ENCODE data around the gene TSTD2. TPM values are rescaled to one million over a fixed set of nuclear protein-coding genes. Genes with fewer than 3 reads are reported as not detected.
A peak's percentile ranks its signal among the peaks of the same experiment; 100 is the strongest.

The TSTD2 gene
- total RNA-seq, 1 experiment from 2014 or later: 42.7 TPM

DNA sequence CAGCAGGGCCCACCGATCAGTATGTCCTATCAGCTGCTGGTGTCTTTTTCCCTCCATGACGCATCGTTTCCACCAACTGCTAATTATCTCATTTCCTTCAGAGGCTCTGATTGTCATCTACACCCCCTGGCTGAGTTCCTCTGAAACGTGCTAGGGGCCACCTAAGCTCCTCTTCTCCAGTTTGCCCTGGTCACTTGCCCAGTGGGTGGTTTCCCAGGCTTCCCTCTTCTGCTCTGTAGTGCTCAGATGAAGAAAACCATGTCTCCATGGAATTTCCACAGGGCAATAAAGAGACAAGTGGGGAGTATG lies 65.3 kb downstream of the TSTD2 start:
- Histone ChIP-seq H3K36me3 (no peaks in the 10 kb centered on the region), H3K27ac (no peak overlapping the region), H3K4me3 (no peak overlapping the region), H3K27me3 (no peaks in the 10 kb centered on the region), H3K9me3 (replicated peaks) (no peaks in the 10 kb centered on the region), H3K4me1 (peaks cover 6% of the 10 kb centered on the region; the same call in 1 of the 2 replicates)
- peak in 1 of 2 experiments; percentile 12 for DNase-seq

- DNase-seq: no peak
- no peak overlapping the region for H3K27ac ChIP-seq
- no peak overlapping the region for H3K4me3 ChIP-seq
- no peaks in the 10 kb centered on the region for H3K36me3 ChIP-seq
- H3K27me3 ChIP-seq: no peaks in the 10 kb centered on the region
- peaks cover 6% of the 10 kb centered on the region; the same call in 1 of the 2 replicates for H3K4me1 ChIP-seq
- H3K9me3 ChIP-seq (replicated peaks): no peaks in the 10 kb centered on the region
Observed at GRCh38 chr9:97567182-97567893, 65.8 kb downstream of the TSTD2 start.

GRCh38 chr9:97565262-97565661 lies 67.9 kb downstream of the TSTD2 start:
- H3K27ac ChIP-seq: no peak overlapping the region
- DNase-seq: no peak
- no peaks in the 10 kb centered on the region for H3K36me3 ChIP-seq
- no peaks in the 10 kb centered on the region for H3K9me3 ChIP-seq (replicated peaks)
- no peak overlapping the region for H3K4me3 ChIP-seq
- H3K27me3 ChIP-seq: no peaks in the 10 kb centered on the region
- H3K4me1 ChIP-seq: peaks cover 6% of the 10 kb centered on the region; the same call in 1 of the 2 replicates

GRCh38 chr9:97564291-97565175 lies 68.6 kb downstream of the TSTD2 start:
- Histone ChIP-seq H3K4me1 (peaks cover 6% of the 10 kb centered on the region; the same call in 1 of the 2 replicates), H3K36me3 (no peaks in the 10 kb centered on the region), H3K27ac (no peak overlapping the region), H3K4me3 (no peak overlapping the region), H3K9me3 (replicated peaks) (no peaks in the 10 kb centered on the region), H3K27me3 (no peaks in the 10 kb centered on the region)
- DNase-seq: peak; percentile 15 to 39

GRCh38 chr9:97563458-97564135 lies 69.6 kb downstream of the TSTD2 start:
- Histone ChIP-seq H3K4me3 (no peak overlapping the region), H3K36me3 (no peaks in the 10 kb centered on the region), H3K4me1 (peaks cover 6% of the 10 kb centered on the region; the same call in 1 of the 2 replicates), H3K27me3 (no peaks in the 10 kb centered on the region), H3K9me3 (replicated peaks) (no peaks in the 10 kb centered on the region), H3K27ac (no peak overlapping the region)
- DNase-seq: no peak

DNA sequence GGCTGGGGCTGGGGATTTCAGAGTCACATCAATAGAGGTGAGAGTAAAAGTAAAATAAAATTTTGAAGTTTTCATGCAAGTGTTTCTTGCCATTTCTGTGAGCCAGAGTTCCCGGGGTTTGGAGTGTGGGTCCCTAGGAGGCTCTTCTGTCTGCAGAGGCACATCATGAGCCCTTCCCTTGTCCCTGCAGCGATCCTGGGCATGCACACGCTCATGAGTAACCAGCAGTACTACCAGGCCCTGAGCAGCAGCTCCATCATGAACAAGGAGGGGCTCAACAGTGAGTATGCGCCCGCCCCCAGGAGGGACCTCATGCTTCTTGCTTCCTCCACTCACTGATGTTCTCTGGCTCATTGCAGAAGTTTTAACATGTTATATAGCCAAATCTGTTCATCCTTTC lies 70.6 kb downstream of the TSTD2 start:
- H3K9me3 ChIP-seq (replicated peaks): no peaks in the 10 kb centered on the region
- H3K27ac ChIP-seq: no peak overlapping the region
- H3K4me3 ChIP-seq: no peak overlapping the region
- H3K27me3 ChIP-seq: no peaks in the 10 kb centered on the region
- DNase-seq: no peak
- no peaks in the 10 kb centered on the region for H3K36me3 ChIP-seq
- peaks cover 6% of the 10 kb centered on the region; the same call in 1 of the 2 replicates for H3K4me1 ChIP-seq

DNA sequence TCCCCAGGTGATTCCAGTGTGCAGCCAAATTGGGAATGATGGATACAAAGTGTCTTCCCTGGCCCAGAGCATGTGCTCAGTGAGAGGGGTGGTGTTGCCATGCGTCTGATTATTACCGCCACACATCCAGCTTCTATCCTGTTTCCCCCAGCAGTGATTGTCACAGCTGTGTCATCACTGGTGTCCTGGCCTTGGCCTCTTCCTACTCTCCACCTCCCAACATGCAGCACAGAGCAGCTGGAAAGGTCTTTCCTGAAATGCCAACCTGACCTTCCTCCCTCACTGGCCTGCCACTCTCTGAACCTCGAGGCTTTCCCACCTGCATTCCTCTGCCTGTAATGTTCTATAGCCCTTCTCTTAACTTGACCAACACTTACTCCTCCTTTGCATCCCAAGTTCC lies 71.7 kb downstream of the TSTD2 start:
- no peak for DNase-seq
- H3K27ac ChIP-seq: no peak overlapping the region
- H3K4me3 ChIP-seq: no peak overlapping the region
- no peaks in the 10 kb centered on the region for H3K36me3 ChIP-seq
- H3K27me3 ChIP-seq: no peaks in the 10 kb centered on the region
- no peaks in the 10 kb centered on the region for H3K9me3 ChIP-seq (replicated peaks)
- peaks cover 6% of the 10 kb centered on the region; the same call in 1 of the 2 replicates for H3K4me1 ChIP-seq

DNA sequence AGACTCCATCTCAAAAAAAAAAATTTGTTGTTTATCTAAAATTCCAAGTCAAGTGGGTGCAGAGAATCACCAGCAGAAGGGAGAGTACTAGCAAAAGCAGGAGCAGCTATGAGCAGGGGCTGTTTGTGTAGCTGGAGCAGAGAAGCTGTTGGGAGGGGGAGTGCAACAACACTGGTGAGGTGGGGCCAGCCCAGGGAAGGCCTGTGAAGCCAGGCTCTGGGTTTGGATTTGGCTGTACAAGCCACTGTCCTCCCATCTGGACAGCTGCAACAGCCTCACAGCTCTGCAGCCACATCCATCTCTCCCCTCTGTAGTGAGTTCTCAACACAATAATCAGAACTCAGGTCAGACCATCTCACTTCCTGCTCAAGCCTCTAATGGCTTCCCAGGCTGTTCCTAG lies 72.3 kb downstream of the TSTD2 start:
- no peaks in the 10 kb centered on the region for H3K36me3 ChIP-seq
- H3K4me3 ChIP-seq: no peak overlapping the region
- no peak overlapping the region for H3K27ac ChIP-seq
- no peaks in the 10 kb centered on the region for H3K27me3 ChIP-seq
- H3K4me1 ChIP-seq: peaks cover 6% of the 10 kb centered on the region; the same call in 1 of the 2 replicates
- no peak for DNase-seq
- H3K9me3 ChIP-seq (replicated peaks): no peaks in the 10 kb centered on the region

DNA sequence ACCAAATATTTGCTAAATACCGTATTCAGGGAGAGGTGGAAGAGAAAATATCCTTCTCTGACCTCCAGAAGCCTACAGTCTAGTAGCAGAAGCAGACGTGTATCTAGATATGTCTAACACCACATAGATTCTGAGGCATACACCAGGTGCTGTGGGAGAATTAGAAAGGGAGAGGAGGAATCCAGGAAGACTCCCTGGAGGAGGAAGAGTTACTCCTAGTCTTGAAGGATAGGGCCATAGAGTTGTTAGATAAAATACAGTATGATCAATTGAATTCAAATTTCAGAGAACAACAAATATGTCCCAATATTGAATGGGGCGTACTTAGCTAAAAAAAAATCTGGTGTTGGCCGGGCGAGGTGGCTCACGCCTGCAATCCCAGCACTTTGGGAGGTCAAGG lies 73.0 kb downstream of the TSTD2 start:
- no peaks in the 10 kb centered on the region for H3K9me3 ChIP-seq (replicated peaks)

DNA sequence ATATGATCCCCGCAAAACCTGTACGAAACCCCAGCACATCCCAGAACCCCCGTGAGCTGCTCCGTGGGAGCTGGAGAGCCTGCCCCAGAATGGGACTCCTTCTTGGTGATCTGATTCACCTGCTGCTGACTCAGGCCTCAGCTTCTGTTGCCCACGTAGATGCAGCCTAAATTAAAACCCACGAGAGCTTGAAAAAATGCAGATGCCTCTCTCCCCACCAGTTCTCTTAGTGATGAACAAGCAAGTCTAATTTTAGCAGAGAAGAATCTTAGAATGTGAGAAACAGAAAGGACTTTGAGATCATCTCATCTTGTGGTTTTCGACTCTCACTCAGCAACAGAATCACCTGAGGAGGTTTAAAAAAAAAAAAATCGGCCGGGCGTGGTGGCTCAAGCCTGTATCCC lies 74.1 kb downstream of the TSTD2 start:
- no peaks in the 10 kb centered on the region for H3K9me3 ChIP-seq (replicated peaks)
- no peaks in the 10 kb centered on the region for H3K36me3 ChIP-seq
- no peak overlapping the region for H3K4me3 ChIP-seq
- no peak for DNase-seq
- H3K27me3 ChIP-seq: no peaks in the 10 kb centered on the region; the same call in none of the 2 replicates
- no peak overlapping the region for H3K27ac ChIP-seq
- H3K4me1 ChIP-seq: no peaks in the 10 kb centered on the region; the same call in 1 of the 2 replicates

More for the DNA sequence above, 73.0 kb downstream of the TSTD2 start:
- Histone ChIP-seq H3K4me1 (peaks cover 6% of the 10 kb centered on the region; the same call in 1 of the 2 replicates), H3K4me3 (no peak overlapping the region), H3K27ac (no peak overlapping the region), H3K27me3 (no peaks in the 10 kb centered on the region; the same call in none of the 2 replicates), H3K36me3 (no peaks in the 10 kb centered on the region)
- DNase-seq: no peak

DNA sequence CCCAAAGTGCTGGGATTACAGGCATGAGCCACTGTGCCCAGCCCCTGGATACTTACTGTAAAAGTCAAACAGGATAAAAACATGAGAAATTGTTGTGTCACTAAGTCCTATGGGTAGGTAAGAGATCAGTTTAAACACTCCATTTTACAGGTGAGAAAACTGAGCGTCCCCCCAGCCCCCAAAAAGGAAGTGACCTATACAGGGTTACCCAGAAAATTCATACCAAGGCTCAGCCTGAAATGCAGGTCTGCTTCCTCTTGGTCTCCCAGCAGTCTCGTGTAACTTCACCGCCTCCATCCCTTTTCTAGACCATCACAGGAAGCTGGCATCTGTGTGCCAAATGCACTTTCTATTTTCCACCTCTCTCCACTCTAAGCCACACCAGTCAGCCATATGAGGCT lies 74.5 kb downstream of the TSTD2 start:
- Histone ChIP-seq H3K27me3 (no peaks in the 10 kb centered on the region; the same call in none of the 2 replicates), H3K9me3 (replicated peaks) (no peaks in the 10 kb centered on the region), H3K27ac (no peak overlapping the region), H3K36me3 (no peaks in the 10 kb centered on the region), H3K4me1 (no peaks in the 10 kb centered on the region; the same call in 1 of the 2 replicates), H3K4me3 (no peak overlapping the region)
- DNase-seq: no peak

DNA sequence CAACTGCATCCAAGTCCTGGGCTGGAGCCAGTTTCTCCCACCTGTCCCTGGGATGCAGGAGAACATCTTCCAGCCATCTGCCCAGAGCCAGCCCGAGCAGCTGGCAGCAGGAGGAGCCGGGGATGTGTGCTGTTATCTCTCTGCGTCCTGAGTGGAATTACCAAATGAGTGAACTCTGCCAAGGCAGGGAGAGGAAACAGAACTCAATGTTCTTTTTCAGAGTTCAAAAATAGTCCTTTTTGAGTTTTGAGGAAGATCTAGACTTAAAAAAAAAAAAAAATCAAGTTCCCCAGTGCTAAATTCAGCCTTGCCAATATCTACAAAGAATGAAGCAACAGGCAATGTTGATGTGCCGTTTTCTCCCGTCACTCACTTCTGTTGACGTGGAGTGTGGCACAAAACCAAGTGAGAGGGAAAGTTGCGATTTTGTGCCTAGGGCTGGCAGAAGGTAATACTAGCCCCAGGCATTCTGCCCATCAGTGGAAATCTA lies 75.5 kb downstream of the TSTD2 start:
- Histone ChIP-seq H3K4me3 (no peak overlapping the region), H3K27ac (no peak overlapping the region), H3K9me3 (replicated peaks) (no peaks in the 10 kb centered on the region), H3K36me3 (no peaks in the 10 kb centered on the region), H3K27me3 (no peaks in the 10 kb centered on the region; the same call in none of the 2 replicates), H3K4me1 (no peaks in the 10 kb centered on the region; the same call in 1 of the 2 replicates)
- DNase-seq: no peak

- Histone ChIP-seq H3K27me3 (no peaks in the 10 kb centered on the region; the same call in none of the 2 replicates), H3K4me3 (no peak overlapping the region), H3K9me3 (replicated peaks) (no peaks in the 10 kb centered on the region), H3K27ac (no peak overlapping the region), H3K36me3 (no peaks in the 10 kb centered on the region), H3K4me1 (no peaks in the 10 kb centered on the region; the same call in 1 of the 2 replicates)
- DNase-seq: no peak
Observed at GRCh38 chr9:97556721-97557605, 76.2 kb downstream of the TSTD2 start.
